Measurements from ENCODE around the gene INTS1. TPM values are rescaled to one million over a fixed set of nuclear protein-coding genes. Genes with fewer than 3 reads are reported as not detected.

INTS1 gene
- total and polyA plus RNA-seq, 4 donors = 31.2 to 121 (median 46.0) TPM

DNA sequence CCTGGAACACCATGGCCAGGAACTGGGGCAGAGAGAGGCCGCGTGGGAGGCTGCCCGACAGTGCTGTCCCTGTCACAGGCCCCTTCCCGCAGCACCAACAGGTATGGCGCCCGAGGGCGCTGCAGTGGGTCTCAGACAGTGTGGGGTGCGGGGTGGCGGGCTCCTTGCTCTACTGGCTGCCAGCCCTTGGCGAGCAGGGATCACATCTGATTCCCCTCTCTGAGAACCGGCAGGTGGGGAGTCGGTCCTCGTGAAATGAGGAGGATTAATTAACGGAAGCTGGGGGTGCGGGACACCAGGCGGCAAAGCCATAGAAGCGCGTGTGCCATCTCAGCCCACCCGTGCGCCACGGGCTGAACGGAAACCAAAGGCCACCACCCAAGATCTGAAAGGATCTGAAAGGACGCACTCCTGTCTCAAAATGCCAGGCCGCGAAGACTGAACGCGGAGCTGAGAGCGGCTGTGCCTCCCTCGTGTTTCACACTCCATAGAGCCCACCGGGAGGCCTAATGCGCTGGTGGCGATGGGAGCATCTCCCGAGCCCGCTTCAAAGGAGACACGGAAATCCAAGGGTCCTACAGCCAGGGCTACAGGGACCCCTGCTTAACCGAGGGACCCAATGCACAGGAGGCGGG is 6.8 kb downstream of the INTS1 start:
- H3K4me3 ChIP-seq = no peak overlapping the region
- peaks cover 4 to 86% (median 17%) of the 10 kb centered on the region in 4 donors for H3K36me3 ChIP-seq (ENCODE audit: control insufficient read depth in 4 of 4, insufficient read depth in 4 of 4, low read length in 4 of 4)
- H3K4me1 ChIP-seq (ENCODE audit: control insufficient read depth in 5 of 5, insufficient read depth in 5 of 5, low read length in 5 of 5) = peaks cover 0 to 1% (median 0%) of the 10 kb centered on the region in 5 donors
- H3K9me3 ChIP-seq (ENCODE audit: control insufficient read depth in 4 of 4, insufficient read depth in 3 of 4, low read length in 3 of 4) = no peaks in the 10 kb centered on the region
- 94 to 95% methylated on average over 37 of the region's 37 CpGs for WGBS, 2 donors
- H3K9ac ChIP-seq (ENCODE audit: insufficient read depth in 1 of 2, low read length in 2 of 2) = no peak overlapping the region
- TF ChIP-seq, protein P1, sequence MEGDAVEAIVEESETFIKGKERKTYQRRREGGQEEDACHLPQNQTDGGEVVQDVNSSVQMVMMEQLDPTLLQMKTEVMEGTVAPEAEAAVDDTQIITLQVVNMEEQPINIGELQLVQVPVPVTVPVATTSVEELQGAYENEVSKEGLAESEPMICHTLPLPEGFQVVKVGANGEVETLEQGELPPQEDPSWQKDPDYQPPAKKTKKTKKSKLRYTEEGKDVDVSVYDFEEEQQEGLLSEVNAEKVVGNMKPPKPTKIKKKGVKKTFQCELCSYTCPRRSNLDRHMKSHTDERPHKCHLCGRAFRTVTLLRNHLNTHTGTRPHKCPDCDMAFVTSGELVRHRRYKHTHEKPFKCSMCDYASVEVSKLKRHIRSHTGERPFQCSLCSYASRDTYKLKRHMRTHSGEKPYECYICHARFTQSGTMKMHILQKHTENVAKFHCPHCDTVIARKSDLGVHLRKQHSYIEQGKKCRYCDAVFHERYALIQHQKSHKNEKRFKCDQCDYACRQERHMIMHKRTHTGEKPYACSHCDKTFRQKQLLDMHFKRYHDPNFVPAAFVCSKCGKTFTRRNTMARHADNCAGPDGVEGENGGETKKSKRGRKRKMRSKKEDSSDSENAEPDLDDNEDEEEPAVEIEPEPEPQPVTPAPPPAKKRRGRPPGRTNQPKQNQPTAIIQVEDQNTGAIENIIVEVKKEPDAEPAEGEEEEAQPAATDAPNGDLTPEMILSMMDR (IDR thresholded peaks at IDR 0.05; ENCODE audit: control extremely low read depth, extremely low read depth) = no peak
- DNase-seq = no peak
- no peak for ATAC-seq (ENCODE audit: insufficient read depth, low FRiP score)
- no peaks in the 10 kb centered on the region for H3K27me3 ChIP-seq (ENCODE audit: control insufficient read depth in 3 of 3, insufficient read depth in 3 of 3, low read length in 2 of 3)
- no peak overlapping the region for H3K27ac ChIP-seq (ENCODE audit: low read depth in 1 of 2, low read length in 1 of 2)

DNA sequence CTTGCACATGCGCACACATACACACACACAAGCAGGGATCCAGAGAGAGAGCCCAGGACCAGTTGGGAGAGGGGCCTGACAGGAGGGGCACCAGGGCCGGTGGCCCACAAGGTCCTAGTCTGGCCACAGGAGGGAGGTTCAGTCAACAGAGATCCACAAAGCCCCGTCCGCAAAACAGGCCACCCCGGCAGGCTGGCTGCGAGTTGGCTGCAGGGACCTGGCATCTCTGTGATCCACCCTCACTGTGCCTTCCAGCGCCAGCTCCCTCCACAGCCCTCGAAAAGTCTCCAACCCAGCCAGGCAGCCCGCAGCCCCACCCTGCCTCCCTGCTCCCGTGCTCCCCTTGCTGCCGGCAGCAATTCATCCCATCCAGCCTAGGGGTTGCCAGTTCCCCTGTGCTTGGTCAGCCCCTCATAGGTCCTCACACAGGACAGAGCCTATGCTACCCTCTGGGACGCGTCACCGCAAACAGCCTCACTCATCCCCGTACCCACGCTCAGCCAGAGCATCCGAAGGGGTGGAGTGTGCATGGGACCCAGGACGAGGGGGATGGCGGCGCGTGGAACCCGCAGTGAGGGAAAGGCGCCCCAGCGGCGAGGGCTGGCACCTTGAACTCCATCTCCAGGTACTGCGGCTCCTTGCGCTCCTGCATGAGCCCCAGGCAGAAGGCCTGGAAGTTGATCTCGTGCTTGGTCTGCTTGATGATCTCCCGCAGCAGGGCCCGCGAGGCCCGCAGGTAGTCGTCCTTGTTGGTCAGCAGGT is 7.5 kb downstream of the INTS1 start:
- H3K4me3 ChIP-seq = no peak overlapping the region
- TF ChIP-seq, protein P1 (IDR thresholded peaks at IDR 0.05; ENCODE audit: control extremely low read depth, extremely low read depth) = no peak
- H3K36me3 ChIP-seq (ENCODE audit: control insufficient read depth in 4 of 4, insufficient read depth in 4 of 4, low read length in 4 of 4) = peaks cover 3 to 85% (median 15%) of the 10 kb centered on the region in 4 donors
- no peak for DNase-seq
- WGBS, 2 donors = 96 to 97% methylated on average over 33 of the region's 33 CpGs
- H3K27ac ChIP-seq (ENCODE audit: low read depth in 1 of 2, low read length in 1 of 2) = no peak overlapping the region
- no peaks in the 10 kb centered on the region for H3K9me3 ChIP-seq (ENCODE audit: control insufficient read depth in 4 of 4, insufficient read depth in 3 of 4, low read length in 3 of 4)
- H3K9ac ChIP-seq (ENCODE audit: insufficient read depth in 1 of 2, low read length in 2 of 2) = no peak overlapping the region
- no peaks in the 10 kb centered on the region for H3K27me3 ChIP-seq (ENCODE audit: control insufficient read depth in 3 of 3, insufficient read depth in 3 of 3, low read length in 2 of 3)
- no peak for ATAC-seq (ENCODE audit: insufficient read depth, low FRiP score)
- H3K4me1 ChIP-seq (ENCODE audit: control insufficient read depth in 5 of 5, insufficient read depth in 5 of 5, low read length in 5 of 5) = no peaks in the 10 kb centered on the region

DNA sequence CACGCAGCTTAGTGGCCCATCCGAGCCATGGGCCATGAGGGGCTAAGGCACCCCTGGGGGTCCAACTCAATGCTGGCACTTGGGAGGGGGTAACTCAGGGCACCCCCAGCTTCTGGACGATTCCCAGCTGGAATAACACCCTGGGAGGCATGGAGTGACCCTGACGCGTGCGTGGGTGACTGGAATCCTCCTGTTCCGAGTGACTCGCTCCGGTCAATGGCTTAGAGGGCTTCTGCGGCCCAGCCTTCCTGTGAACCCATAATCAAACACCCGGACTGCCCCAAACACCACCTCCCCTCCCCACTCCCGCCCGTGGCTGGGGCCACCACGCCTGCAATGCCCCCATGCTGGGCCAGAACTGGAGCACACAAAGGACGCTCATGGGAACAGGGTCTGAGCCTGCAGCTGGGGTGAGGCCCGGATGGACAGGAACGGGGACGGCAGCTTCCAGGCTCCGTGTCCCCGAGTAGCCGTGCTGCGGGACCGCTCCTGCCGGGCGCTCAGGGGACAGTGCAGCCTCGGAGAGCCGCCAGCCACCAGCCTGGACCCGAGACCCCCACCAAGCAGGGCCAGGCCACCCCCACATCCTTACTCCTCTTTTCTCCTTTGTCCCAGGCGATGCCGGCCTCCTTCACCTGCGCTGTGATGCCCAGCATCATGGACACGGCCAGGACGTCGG is 8.5 kb downstream of the INTS1 start:
- no peak overlapping the region for H3K9ac ChIP-seq (ENCODE audit: insufficient read depth in 1 of 2, low read length in 2 of 2)
- H3K9me3 ChIP-seq (ENCODE audit: control insufficient read depth in 4 of 4, insufficient read depth in 3 of 4, low read length in 3 of 4) = no peaks in the 10 kb centered on the region
- no peak overlapping the region for H3K27ac ChIP-seq (ENCODE audit: low read depth in 1 of 2, low read length in 1 of 2)
- no peaks in the 10 kb centered on the region for H3K4me1 ChIP-seq (ENCODE audit: control insufficient read depth in 5 of 5, insufficient read depth in 5 of 5, low read length in 5 of 5)
- TF ChIP-seq, protein P1 (IDR thresholded peaks at IDR 0.05; ENCODE audit: control extremely low read depth, extremely low read depth) = no peak
- ATAC-seq (ENCODE audit: insufficient read depth, low FRiP score) = no peak
- no peaks in the 10 kb centered on the region for H3K27me3 ChIP-seq (ENCODE audit: control insufficient read depth in 3 of 3, insufficient read depth in 3 of 3, low read length in 2 of 3)
- no peak for DNase-seq
- 93 to 94% methylated on average over 34 of the region's 34 CpGs for WGBS, 2 donors
- peaks cover 3 to 91% (median 15%) of the 10 kb centered on the region in 4 donors for H3K36me3 ChIP-seq (ENCODE audit: control insufficient read depth in 4 of 4, insufficient read depth in 4 of 4, low read length in 4 of 4)
- no peak overlapping the region for H3K4me3 ChIP-seq

All from lung (tissue), 12 donors.